GM21825 (cell line): ENCODE measurements around the gene SERPINA10.
"Not testable (repeated sequence)": the region's sequence is repeated elsewhere in the genome, so short reads cannot be mapped to it uniquely, and the experiment has no call there.

Experiments
- ATAC-seq: cut with Tn5 transposase; IDR thresholded peaks from one replicate; pipeline ENCODE4 v1.9.1; 2021; ENCODE audit warnings: mild to moderate bottlenecking, moderate library complexity; ENCODE audit not compliant: unreplicated experiment

Gene SERPINA10

DNA sequence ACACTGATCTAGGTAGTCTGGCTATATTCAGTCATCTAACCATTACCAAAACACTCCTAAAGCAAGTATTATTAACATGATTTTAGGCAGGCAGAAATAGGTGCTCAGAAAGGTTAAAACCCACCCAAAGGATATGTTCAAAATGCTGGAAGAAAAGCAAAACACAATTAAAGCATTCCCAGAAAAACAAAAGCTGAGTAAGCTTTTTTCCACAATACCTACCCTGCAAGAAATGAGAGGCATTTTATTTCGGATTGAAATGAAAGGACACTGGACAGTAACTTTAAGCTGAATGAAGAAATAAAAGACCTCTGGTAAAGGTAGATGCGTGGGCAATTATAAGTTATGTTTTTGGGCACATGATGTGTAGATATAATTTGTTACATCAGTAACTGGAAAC, 21.8 kb upstream of the SERPINA10 start:
- ATAC-seq = no peak

DNA sequence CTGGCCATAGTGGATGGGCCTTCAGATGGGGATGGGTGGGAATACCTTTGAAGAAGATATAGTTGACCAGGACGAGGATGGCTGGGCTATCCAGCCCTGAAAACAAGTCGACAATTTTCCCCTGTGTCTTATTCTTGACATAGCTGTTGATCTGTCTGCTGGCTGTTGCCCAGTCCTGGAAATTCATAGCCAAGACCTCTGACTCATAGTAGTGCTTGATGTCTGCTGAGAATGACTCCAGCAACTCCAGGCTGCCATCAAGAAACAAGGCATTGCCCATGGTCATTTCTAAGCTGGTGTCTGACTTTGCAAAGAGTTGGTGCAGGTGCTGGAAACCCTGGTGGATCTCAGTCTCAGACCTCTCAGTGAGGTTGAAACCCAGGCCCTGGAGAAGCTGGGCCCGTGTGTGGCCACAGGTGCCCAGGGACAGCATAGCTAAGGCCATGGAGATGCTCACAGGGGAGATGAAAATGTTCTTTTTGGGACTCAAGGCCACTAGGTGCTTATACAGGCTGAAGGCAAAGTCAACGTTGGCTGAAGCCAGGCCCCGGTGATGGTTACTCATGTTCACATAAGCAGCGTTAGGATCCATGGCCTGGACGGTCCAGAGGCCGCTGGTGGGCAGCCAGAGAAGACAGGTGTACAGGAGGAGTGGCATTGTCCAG, 21.1 kb upstream of the SERPINA10 start:
- ATAC-seq = no peak

DNA sequence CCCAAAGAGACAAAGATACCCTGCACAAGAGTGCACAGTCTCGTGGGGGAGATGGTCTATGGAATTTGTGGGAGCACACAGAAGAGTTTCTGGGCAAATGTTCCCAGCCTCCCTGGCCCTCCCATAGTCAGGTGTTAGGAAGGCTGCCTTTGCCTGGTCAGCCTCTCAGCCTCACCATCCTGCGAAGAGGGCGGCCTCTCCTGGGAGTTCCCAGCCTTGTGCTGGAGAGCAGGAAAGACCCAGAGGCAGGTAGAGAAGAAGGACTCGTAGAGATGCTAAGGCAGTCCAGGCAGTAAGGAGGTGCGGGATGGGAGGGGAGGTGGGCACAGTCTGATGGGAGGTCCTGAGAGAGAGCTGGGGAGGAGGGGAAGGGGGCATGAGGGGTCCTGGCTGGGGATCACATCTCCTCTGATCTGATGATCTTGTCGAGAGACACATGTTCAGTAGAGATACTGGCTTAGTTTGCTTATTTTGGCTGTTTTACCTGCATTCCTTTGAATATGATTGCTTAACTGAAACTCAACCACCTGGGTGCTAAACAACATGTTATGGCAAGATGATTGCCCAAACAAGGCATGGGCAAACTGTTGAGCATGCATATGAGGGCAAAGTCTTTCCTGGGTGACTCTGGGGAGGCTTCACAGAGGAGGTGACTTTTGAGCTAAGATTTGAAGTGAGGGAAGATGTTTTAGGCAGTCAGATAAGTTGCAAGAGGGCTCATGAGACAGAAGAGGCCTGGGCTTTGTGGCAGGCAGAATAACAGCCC, 19.6 kb upstream of the SERPINA10 start:
- no peak for ATAC-seq

DNA sequence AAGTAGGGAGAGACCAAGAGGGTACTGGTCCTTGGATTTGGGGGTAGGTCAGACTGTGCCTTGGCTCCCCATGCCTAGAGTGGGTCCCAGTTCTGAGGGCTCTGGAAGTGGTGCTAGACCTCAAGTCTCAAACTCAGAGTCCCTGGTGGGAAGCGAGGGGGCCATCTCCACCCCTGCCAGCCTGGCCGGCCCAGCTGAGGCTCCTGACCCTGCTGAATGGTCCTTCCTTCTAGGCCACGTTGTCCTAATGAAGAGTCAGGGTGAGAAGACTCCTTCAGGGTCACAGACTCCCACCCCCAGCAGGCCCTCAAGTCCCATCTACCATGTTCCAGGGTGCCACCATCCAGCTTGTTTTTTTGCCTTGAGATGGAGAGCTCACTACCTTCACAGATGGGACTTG, 17.2 kb upstream of the SERPINA10 start:
- no peak for ATAC-seq

DNA sequence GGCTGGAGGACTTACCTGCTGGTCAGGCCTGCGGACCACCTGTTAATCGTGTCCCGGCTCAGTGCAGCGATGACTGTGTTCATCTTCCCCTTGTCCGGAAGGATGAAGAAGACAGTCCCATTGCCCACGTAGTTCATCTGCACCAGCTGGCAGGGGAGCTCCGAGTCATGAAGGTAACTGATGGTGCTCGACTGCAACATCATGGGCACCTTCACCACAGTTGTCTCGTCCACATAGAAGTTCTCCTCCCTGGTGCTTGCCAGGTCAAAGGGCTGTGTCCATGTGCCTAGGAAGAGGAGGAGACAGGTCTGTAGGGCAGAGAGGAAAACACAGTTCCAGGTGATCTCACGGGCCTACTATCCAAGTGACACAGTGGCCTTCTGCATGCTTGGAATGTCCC, 16.7 kb upstream of the SERPINA10 start:
- no peak for ATAC-seq

DNA sequence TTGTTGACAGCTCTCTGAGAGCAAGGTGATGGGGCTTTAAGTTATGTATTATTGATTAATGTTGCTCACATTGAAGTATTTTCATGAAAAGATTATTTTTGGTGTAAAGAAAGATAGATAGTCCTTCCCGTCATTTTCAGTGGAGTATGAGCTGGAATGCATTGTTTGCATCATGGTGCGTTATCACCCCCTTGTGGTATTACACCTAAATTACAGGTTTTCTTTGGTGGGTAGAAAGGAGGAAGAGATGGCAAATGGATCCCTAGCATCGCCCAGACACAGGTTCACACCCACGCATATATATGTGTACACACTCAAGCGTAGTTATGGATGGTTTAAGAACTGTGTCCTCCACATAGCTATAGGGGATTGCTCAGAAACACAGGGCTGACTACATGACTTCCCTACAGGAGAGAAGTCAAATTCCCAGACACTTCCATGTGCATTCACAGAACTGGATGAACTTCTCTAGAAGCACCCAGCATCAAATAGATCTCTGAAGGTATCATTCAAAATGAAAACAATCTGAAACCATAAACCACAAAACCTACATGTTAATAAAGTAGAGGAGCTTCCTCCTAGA, 14.4 kb upstream of the SERPINA10 start:
- no peak for ATAC-seq

DNA sequence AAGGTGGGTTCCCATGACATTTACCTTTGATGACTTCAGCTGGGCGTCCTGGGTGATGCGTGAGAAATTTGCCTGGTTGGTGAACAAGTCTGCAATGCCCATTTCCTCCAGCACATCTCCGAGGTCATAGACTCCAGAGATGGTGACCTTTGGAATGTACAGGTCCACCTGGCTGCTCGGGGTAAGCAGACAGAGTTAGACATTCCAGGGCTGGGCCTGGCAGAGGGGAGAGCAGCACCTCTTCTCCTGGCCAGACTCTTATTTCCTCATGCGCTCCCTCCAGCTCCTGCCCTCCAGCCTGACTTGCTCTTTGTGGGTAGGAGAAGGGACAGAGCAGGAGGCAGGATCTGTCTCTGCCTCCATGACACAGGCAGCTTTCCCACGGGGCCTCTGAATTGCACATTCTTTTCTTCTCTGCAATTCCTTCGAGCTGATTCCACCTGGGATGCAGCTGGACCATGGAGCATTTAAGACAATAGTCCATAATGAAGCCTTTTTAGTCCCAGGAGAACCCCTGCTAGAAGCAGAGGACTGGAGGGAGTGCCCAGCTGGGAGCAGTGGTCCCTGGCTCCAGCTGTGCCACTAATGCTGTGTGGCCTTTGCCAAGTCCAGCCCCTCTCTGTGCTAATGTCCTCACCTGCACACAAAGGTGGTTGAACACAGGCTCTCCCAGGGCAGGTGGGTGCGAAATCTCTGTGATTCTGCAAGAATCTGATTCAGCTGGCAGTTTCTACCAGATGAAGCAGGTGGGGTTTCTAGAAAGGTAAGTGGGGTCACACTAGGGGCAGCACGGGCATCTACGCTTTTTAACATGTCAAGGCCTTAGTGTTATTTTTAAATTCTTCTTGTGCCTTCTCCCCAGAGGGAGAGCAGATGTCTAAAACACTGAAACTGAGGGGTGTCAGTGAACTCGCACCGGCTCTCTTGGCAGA, 13.2 kb upstream of the SERPINA10 start:
- ATAC-seq = no peak

DNA sequence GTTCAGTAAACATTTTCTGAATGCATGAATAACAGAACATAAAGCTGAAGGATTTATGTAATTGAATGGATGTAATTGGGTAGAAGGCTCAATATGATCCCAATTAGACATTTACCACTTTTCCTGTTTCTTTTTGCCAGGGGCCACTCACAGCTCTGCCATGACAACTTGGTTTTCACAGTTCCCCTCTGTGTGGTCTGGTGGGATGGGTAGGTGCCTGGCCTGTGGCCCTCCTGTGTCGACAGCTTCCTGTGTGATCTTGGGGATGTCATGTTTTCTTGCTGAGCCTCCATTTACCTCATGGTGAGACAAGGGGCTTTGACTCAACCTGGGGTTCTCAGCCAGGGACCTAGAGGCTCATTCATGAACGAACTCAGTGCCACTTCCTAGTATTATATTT, 12.6 kb upstream of the SERPINA10 start:
- ATAC-seq = no peak

DNA sequence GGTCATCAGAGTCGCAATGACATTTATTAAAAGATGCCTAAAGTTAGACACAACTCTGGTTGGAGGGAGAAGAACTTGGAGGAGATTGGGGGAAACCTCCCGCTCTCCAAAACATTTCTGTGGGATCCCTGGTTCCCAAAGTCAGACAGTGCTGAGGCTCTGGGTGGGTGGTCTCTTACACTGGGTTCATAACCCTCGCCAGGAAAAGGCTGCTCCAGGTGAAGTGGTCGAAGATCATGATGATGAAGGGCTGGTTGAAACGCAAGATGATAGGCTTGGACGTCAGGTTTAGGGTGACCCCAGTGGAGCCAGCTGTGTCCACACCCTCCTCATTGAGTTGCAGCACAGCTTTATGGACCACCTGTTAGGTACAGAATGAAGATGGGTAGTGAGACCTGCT, 11.2 kb upstream of the SERPINA10 start:
- ATAC-seq = no peak

DNA sequence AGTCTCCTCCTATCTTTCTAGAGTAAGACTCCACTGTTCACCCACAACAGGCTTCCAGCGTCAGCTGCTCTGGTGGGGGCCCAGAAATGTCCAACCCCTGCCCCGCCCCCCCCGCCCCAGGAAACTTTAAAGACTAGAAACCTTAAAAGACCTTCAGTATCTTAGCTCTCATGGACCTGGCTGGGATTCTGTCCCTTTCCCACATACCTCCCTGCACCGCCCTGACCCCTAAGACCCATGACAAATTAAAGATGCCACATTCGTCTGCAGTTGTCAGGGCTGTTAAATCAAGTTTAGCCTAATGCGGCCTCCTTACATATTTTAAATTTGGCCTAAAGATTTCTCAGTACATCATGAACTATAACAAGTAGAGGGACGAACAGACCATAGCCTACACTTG, 10.0 kb upstream of the SERPINA10 start:
- no peak for ATAC-seq

DNA sequence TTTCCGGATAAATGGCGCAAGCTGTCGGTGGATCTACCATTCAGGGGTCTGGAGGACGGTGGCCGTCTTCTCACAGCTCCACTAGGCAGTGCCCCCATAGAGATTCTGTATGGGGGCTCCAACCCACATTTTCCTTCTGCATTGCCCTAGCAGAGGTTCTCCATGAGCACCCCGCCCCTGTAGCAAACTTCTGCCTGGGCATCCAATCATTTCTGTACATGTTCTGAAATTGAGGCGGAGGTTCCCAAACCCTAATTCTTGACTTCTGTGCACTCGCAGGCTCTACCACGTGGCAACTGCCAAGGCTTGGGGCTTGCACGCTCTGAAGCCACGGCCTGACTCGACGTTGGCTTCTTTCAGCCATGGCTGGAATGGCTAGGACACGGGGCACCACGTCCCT, 5.1 kb upstream of the SERPINA10 start:
- ATAC-seq = no peak

DNA sequence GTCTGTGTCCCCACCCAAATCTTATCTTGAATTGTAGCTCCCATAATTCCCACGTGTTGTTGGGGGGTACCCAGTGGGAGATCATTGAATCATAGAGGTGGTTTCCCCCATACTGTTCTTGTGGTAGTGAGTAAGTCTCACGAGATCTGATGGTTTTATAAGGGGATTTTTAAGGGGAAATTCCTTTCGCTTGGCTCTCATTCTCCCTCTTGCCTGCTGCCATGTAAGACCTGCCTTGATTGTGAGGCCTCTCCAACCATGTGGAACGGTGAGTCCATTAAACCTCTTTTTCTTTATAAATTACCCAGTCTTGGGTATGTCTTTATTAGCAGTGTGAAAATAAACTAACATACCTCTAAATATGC, 3.1 kb upstream of the SERPINA10 start:
- ATAC-seq = not testable (repeated sequence)

DNA sequence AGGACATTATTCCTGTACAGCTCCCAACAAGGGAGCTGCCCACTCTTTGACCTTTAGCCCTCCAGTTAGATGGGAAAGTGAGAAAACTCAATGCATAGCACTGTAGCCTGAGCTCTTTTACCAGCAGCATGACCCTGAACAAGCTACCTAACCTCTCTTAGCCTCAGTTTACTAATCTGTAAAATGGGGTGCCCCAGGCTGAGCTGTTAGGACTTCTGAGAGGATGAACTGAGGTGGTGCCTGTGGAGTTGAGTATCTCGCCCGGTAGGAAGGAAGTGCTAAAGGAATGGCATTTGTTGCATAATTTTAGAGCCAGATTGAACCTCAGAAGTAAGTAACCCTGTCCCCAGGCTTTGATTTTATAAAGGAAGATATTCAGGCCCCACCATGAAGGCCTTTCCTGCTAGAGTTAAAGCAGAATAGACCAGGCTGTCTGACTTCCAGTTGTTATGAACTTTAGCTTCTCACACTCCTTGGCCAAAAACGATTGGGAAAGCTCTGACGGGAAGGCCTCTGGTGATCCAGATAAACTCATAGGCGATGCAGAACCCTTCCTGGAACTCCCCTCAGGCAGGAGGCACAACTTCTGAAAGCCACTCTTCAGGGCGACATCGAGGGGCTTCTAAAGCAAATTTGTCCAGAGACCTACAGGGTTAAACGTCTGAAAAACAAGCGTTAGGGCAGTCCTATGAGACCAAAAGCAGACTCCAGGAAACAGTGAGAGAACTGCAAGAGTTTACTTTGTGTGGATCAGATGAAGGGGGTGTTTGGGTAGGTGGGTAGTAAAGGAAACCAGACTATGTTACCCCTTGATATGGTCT, 2.5 kb upstream of the SERPINA10 start:
- ATAC-seq = no peak

DNA sequence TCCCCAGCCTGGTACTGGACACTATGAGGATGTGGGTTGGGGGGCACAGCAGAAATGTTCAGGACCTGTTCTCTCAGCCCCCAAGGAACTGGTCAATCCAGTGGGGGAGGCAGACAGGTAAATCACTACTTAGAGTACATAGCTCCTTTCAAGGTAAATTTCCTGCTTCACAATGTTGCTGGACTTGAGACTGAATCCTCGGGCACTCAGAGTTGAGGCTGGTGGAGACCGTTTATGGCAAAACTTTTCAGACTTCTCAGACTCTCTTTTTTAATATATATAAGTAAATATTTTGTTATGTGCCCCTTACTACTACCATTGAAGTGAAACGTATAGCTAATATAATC, 483 bp upstream of the SERPINA10 start:
- ATAC-seq = no peak

DNA sequence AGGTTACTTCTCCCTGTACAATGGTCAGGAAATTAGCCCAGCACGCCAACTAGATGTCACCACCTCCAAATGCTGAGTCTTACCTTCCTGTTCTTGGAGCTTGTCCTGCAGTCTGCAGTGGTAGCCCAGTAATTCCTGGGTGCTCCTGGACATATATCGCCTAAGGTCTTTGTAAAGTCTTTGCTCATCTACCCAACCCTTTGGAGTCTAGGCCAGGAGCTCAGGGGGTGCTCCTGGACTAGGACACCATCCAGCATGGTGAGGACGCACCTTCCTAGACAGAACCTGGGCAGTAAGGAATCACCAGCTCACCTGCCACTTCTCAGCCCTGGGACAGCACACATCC, 569 bp downstream of the SERPINA10 start:
- ATAC-seq = no peak

DNA sequence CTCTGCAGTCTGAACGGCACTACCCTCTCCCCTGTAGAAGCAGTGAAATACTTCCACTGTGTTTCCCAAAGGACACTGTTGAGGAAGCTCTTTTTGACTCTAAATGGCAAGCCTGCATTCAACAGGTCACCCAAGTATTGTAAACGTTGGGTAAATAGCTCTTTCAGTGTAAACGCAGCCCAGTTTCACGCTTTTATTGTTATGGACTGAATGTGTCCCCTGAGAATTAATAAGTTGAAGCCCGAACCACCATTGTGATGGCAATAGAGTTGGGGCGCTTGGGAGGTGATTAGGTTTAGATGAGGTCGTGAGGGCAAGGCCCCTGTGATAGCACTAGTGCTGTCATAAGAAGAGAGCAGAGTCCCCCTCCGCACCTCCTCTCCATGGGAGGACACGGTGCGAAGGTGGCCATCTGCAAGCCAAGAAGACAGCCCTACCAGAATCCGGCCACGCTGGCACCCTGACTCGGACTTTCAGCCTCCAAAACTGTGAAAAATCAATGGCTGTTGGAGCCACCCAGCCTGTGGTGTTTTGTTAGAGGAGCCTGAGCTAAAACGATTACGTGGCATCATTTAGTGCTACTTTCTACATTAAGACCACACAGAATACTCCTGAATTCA, 1.1 kb downstream of the SERPINA10 start:
- no peak for ATAC-seq

DNA sequence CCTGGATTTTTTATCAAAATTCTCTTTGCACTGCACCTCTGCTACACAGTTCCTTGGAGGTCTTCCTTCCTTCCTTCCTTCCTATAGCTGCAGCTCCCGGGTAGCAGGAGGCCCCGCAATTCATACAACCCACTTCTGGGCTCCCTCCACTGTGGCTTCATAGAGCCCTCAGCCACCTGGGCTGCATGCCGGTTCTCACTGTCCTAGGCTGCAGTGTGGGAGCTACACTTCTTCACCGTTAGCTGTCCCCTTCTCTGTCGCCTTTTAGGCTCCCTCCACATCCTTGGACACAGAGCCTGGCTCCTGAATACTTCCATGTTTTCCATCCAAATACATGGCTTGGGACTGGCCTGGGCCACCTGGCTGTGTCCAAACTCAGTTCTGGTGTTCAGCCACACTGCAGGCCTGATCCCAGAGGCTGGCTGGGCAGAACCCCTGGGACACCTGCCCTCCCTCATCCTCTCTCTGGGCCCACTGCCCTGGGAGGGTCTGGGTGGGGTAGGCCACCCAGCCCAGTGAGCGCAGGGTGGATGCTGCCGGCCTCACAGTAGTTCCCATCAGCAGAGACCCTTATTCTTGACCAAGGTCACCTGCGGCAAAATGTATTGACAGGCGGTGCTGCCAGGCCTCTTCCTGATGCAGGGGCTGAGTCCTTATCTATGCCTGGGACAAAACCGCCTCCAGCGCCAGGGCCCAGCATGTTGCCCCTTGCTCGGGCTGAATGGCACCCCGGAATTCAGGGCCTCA, 1.7 kb downstream of the SERPINA10 start:
- ATAC-seq = no peak

DNA sequence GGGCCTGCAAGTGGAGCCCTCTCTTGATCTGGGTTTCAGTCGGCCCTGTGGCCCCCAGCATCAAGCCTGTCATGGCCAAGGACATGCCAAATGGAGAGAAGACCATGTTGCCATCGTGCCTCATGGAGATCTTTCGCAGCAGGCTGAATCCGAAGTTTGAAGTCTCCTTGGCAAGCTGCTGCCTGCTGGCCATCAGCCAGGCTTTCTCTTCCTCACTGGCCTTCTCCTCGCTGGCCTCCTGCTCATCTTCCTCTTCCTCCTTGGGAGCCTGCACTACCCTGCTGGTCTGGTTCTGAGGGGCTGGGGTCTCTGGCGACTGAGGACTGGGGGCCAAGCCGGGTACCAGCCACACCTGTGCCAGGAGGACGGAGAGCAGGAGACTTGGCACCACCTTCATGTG, 2.9 kb downstream of the SERPINA10 start:
- ATAC-seq = no peak

DNA sequence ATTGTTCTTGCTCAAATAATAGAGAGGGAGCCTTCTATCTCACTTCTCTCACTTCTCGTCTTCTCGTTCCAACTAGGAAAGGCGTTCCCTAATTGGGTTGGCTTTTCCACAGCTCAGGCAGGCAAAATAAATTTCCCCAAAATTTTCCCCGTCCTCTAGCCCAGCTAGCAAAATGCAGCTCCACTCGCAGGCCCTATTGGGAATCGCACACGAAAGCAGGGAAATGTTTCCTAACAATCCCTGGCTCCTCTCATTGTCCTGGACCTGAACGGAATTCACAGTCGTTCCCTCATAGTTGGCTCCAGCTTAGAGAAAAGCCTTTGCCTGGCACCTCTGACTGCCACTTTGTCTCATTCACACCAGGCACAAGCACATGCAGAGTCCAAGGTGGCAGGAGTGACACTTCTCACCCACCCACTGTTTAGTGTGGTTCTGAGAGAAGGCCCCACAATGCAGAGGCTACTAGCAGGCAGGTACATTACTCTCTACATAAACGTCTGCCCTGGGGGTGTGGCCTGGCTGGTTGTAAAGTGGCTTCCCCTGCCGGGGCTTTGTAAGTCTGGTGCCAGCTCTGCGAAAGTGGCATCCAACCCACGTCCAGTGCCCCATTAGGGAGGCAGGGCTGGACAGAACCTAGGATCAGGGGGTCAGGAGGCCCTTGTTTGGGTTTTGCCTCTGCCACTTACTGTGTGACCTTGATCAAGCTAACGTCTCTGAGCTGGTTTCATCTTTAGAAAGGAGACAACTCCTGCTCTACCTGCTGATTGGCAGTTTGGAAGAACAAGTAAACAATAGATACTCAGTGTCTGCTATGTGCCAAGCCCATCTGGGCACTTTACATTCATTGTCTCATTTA, 4.2 kb downstream of the SERPINA10 start:
- ATAC-seq = no peak
